Middle frontal gyrus (tissue), 1 donor: Measurements from ENCODE around the gene TTC21A.
"Not testable (repeated sequence)": the region's sequence is repeated elsewhere in the genome, so short reads cannot be mapped to it uniquely, and the experiment has no call there.

ENCODE experiments used
- DNase-seq: peaks from one replicate; pipeline ENCODE4 v3.0.0-alpha.2; 2015; ENCODE audit warnings: low spot score; ENCODE audit errors: extremely low spot score

Gene TTC21A

GRCh38 chr3:39149498-39150147, 42.1 kb downstream of the TTC21A start:
- no peak for DNase-seq

- no peak for DNase-seq
Observed at GRCh38 chr3:39150148-39150802, 42.8 kb downstream of the TTC21A start.

GRCh38 chr3:39150803-39151631, 43.5 kb downstream of the TTC21A start:
- DNase-seq, result no peak

GRCh38 chr3:39153977-39154279, 46.4 kb downstream of the TTC21A start:
- DNase-seq, result no peak

GRCh38 chr3:39154280-39155021, 47.0 kb downstream of the TTC21A start:
- no peak for DNase-seq

GRCh38 chr3:39156421-39156820, 48.9 kb downstream of the TTC21A start:
- no peak for DNase-seq

GRCh38 chr3:39157359-39157758, 49.9 kb downstream of the TTC21A start:
- DNase-seq, result no peak

- DNase-seq, result no peak
Observed at GRCh38 chr3:39158148-39158715, 50.8 kb downstream of the TTC21A start.

GRCh38 chr3:39164414-39164813, 56.9 kb downstream of the TTC21A start:
- no peak for DNase-seq

GRCh38 chr3:39165518-39165917, 58.0 kb downstream of the TTC21A start:
- DNase-seq, result no peak

GRCh38 chr3:39166134-39166710, 58.7 kb downstream of the TTC21A start:
- no peak for DNase-seq

GRCh38 chr3:39166932-39167532, 59.6 kb downstream of the TTC21A start:
- DNase-seq, result no peak

GRCh38 chr3:39168156-39168780, 60.8 kb downstream of the TTC21A start:
- DNase-seq, result no peak

- DNase-seq, result no peak
Observed at GRCh38 chr3:39169712-39170111, 62.2 kb downstream of the TTC21A start.

- no peak for DNase-seq
Observed at GRCh38 chr3:39170461-39170860, 63.0 kb downstream of the TTC21A start.

GRCh38 chr3:39170877-39171276, 63.4 kb downstream of the TTC21A start:
- not testable (repeated sequence) for DNase-seq

- DNase-seq, result no peak
Observed at GRCh38 chr3:39171860-39172259, 64.4 kb downstream of the TTC21A start.

GRCh38 chr3:39173318-39174125, 66.0 kb downstream of the TTC21A start:
- DNase-seq, result no peak

GRCh38 chr3:39176025-39176714, 68.7 kb downstream of the TTC21A start:
- DNase-seq, result no peak
